HepG2 (cell line): ENCODE data around the gene RNF10. TPM values are rescaled to one million over a fixed set of nuclear protein-coding genes. Genes with fewer than 3 reads are reported as not detected.

Source experiments
- ASH2L ChIP-seq: fragments of 300-600, 200-600 bp; sonication (generic); IDR thresholded peaks from 2 replicates; pipeline ENCODE4 v1.7.0; 2017; ENCODE audit warnings: low read depth, mild to moderate bottlenecking, moderate library complexity, mixed read lengths, low read length; ENCODE audit not compliant: insufficient read length
- ERF ChIP-seq: IDR thresholded peaks from 2 replicates; pipeline ENCODE4 v1.6.1; 2018; ENCODE audit warnings: missing biosample characterization, missing genetic modification reagents
- GATAD1 ChIP-seq: IDR thresholded peaks from 2 replicates; pipeline ENCODE4 v1.6.1; 2016; ENCODE audit warnings: missing genetic modification reagents, missing compliant biosample characterization
- KDM1A ChIP-seq: IDR thresholded peaks from 2 replicates; pipeline ENCODE4 v1.6.1; 2016; ENCODE audit warnings: missing compliant biosample characterization
- RAD21 ChIP-seq: fragments of 450-650 bp; formaldehyde crosslinking; IDR thresholded peaks from 2 replicates; pipeline ENCODE4 v1.5.0; 2020; ENCODE audit warnings: mild to moderate bottlenecking
- RAD51 ChIP-seq: fragments of 450-650 bp; IDR thresholded peaks from 2 replicates; pipeline ENCODE4 v1.6.1; 2016; ENCODE audit warnings: borderline replicate concordance
- STAG1 ChIP-seq: sonication (generic); formaldehyde crosslinking; IDR thresholded peaks from 2 replicates; pipeline ENCODE4 v1.4.0; 2020; ENCODE audit warnings: missing genetic modification reagents
- TAF1 ChIP-seq: sonication (generic); formaldehyde crosslinking; IDR thresholded peaks from 2 replicates; pipeline ENCODE4 v1.4.0; 2020; ENCODE audit warnings: missing genetic modification reagents
- ZFX ChIP-seq: sonication (generic); formaldehyde crosslinking; IDR thresholded peaks from 2 replicates; pipeline ENCODE4 v1.4.0; 2020; ENCODE audit warnings: mild to moderate bottlenecking, low read depth, missing genetic modification reagents, moderate library complexity
- ZNF776 ChIP-seq: sonication (generic); formaldehyde crosslinking; IDR thresholded peaks from 2 replicates; pipeline ENCODE4 v1.4.0; 2020; ENCODE audit warnings: mild to moderate bottlenecking, missing genetic modification reagents
- ZNF781 ChIP-seq: sonication (generic); formaldehyde crosslinking; IDR thresholded peaks from 2 replicates; pipeline ENCODE4 v1.5.1; 2020; ENCODE audit warnings: borderline replicate concordance, mild to moderate bottlenecking, missing genetic modification reagents; ENCODE audit errors: not compliant biosample characterization
- ZNF891 ChIP-seq: sonication (generic); formaldehyde crosslinking; IDR thresholded peaks from 2 replicates; pipeline ENCODE4 v1.5.0; 2020; ENCODE audit warnings: mild to moderate bottlenecking, missing genetic modification reagents
- polyA plus RNA-seq, 8 experiments: library from polyadenylated mRNA; depleted of rRNA in 3 of 8; stranded (reverse) in 7 of 8; unstranded in 1 of 8; fragments of >200 nt; fragmentation: Illumina TruSeq in 4 of 8; extraction: Trizol in 4 of 8; gene quantifications; 2 replicates each; pipeline versions ENCODE4 v1.2.1 to v1.2.3, GENCODE V29; 2011 to 2016; ENCODE audit warnings: low read depth in 4 of 8, missing spikeins in 1 of 8, mixed read lengths in 1 of 8; ENCODE audit not compliant: insufficient read depth in 1 of 8
- total RNA-seq, 5 experiments: library from RNA; depleted of rRNA; stranded (reverse); fragments of >200 nt; fragmentation: Illumina TruSeq; extraction: Trizol; gene quantifications; 2 replicates each; pipeline ENCODE4 v1.2.3, GENCODE V29; 2016; ENCODE audit warnings: low read depth in 1 of 5
- TF ChIP-seq, protein P1 (sequence below): sonication (generic); formaldehyde crosslinking; IDR thresholded peaks from 2 replicates; pipeline ENCODE4 v1.4.0; 2020; ENCODE audit warnings: mild to moderate bottlenecking, missing genetic modification reagents
- TF ChIP-seq, protein P2 (sequence below): sonication (generic); formaldehyde crosslinking; IDR thresholded peaks from 2 replicates; pipeline ENCODE4 v1.9.0; 2022; ENCODE audit warnings: missing genetic modification reagents, mild to moderate bottlenecking, borderline replicate concordance
- TF ChIP-seq, protein P3 (sequence below): sonication (generic); formaldehyde crosslinking; IDR thresholded peaks from 2 replicates; pipeline ENCODE4 v1.4.0; 2020; ENCODE audit warnings: missing genetic modification reagents, borderline replicate concordance
- TF ChIP-seq, protein P4 (sequence below): IDR thresholded peaks from 2 replicates; pipeline ENCODE4 v1.6.1; 2016; ENCODE audit warnings: mild to moderate bottlenecking

The RNF10 gene
- total and polyA plus RNA-seq, 2 of the 13 experiments (the other 11 are each of a cell fraction or from before 2014, with no cell fraction given): 62.5 to 88.0 TPM

DNA sequence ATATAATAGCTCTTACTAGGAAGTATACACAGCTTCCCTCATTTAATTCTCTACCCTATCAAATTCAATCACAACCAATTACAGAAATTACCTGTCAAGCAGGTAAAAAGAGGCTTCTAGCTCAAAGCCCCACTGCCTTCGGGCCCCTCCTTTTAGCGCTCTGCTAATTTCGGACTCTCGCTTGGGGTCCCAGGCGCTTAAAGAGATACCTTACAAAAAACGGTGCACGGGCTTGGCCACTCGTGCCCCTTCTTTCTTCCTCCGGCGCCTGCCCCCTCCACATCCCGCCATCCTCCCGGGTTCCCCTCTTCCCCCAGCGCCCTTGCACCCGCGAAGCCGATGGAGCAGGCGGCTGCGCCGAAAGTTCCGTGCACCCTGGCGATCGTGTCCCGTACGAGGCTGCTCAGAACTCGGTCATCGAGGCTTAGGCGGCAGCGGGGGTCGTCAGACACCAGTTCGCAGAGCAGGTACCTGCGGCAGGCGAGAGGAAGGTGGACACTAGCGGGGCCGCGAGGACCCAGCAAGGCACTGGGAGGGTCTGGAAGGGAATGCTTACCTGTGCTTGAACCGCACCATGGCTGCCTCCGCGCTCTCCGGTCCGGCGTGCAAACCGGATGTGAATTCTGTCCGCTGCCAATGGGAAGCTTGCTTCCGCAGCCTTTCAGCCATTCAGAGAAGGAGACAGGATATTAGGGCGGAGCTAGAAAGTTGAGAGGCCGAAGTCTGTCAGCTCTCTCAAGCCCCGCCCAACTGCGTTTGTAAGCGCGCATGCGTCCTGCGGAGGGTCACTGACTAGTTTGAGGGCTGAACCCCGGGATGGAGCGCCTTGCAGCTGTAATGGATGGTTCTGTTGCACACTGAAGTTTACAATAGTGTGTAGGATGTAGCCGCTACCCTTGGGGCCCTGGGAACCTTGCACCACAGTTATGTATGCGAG lies 46.9 kb downstream of the RNF10 start, which contains the start of gene POP5 (continued):
- TF ChIP-seq TAF1 (CRISPR knock-in tag) (peak; percentile 88), ASH2L (peak; percentile 87), GATAD1 (CRISPR knock-in tag) (peak; percentile 89), ZNF776 (CRISPR knock-in tag) (peak; percentile 75; the same call in 1 of the 2 replicates), RAD21 (CRISPR knock-in tag) (peak; percentile 16; the same call in 1 of the 2 replicates), ZNF781 (CRISPR knock-in tag) (peak; percentile 87), ZFX (CRISPR knock-in tag) (peak; percentile 44; the same call in 1 of the 2 replicates), RAD51 (no peak), ERF (CRISPR knock-in tag) (0 out of 2 replicates have a peak, but pooled peaks have one; percentile 19), KDM1A (CRISPR knock-in tag) (no peak), STAG1 (no peak), ZNF891 (CRISPR knock-in tag) (0 out of 2 replicates have a peak, but pooled peaks have one; percentile 74)
- TF ChIP-seq, protein P1, sequence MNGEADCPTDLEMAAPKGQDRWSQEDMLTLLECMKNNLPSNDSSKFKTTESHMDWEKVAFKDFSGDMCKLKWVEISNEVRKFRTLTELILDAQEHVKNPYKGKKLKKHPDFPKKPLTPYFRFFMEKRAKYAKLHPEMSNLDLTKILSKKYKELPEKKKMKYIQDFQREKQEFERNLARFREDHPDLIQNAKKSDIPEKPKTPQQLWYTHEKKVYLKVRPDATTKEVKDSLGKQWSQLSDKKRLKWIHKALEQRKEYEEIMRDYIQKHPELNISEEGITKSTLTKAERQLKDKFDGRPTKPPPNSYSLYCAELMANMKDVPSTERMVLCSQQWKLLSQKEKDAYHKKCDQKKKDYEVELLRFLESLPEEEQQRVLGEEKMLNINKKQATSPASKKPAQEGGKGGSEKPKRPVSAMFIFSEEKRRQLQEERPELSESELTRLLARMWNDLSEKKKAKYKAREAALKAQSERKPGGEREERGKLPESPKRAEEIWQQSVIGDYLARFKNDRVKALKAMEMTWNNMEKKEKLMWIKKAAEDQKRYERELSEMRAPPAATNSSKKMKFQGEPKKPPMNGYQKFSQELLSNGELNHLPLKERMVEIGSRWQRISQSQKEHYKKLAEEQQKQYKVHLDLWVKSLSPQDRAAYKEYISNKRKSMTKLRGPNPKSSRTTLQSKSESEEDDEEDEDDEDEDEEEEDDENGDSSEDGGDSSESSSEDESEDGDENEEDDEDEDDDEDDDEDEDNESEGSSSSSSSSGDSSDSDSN (CRISPR knock-in tag): peak; percentile 75
- TF ChIP-seq, protein P2, sequence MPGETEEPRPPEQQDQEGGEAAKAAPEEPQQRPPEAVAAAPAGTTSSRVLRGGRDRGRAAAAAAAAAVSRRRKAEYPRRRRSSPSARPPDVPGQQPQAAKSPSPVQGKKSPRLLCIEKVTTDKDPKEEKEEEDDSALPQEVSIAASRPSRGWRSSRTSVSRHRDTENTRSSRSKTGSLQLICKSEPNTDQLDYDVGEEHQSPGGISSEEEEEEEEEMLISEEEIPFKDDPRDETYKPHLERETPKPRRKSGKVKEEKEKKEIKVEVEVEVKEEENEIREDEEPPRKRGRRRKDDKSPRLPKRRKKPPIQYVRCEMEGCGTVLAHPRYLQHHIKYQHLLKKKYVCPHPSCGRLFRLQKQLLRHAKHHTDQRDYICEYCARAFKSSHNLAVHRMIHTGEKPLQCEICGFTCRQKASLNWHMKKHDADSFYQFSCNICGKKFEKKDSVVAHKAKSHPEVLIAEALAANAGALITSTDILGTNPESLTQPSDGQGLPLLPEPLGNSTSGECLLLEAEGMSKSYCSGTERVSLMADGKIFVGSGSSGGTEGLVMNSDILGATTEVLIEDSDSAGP: peak; percentile 94
- TF ChIP-seq, protein P3, sequence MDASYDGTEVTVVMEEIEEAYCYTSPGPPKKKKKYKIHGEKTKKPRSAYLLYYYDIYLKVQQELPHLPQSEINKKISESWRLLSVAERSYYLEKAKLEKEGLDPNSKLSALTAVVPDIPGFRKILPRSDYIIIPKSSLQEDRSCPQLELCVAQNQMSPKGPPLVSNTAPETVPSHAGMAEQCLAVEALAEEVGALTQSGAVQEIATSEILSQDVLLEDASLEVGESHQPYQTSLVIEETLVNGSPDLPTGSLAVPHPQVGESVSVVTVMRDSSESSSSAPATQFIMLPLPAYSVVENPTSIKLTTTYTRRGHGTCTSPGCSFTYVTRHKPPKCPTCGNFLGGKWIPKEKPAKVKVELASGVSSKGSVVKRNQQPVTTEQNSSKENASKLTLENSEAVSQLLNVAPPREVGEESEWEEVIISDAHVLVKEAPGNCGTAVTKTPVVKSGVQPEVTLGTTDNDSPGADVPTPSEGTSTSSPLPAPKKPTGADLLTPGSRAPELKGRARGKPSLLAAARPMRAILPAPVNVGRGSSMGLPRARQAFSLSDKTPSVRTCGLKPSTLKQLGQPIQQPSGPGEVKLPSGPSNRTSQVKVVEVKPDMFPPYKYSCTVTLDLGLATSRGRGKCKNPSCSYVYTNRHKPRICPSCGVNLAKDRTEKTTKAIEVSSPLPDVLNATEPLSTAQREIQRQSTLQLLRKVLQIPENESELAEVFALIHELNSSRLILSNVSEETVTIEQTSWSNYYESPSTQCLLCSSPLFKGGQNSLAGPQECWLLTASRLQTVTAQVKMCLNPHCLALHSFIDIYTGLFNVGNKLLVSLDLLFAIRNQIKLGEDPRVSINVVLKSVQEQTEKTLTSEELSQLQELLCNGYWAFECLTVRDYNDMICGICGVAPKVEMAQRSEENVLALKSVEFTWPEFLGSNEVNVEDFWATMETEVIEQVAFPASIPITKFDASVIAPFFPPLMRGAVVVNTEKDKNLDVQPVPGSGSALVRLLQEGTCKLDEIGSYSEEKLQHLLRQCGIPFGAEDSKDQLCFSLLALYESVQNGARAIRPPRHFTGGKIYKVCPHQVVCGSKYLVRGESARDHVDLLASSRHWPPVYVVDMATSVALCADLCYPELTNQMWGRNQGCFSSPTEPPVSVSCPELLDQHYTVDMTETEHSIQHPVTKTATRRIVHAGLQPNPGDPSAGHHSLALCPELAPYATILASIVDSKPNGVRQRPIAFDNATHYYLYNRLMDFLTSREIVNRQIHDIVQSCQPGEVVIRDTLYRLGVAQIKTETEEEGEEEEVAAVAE: no peak
- TF ChIP-seq, protein P4, sequence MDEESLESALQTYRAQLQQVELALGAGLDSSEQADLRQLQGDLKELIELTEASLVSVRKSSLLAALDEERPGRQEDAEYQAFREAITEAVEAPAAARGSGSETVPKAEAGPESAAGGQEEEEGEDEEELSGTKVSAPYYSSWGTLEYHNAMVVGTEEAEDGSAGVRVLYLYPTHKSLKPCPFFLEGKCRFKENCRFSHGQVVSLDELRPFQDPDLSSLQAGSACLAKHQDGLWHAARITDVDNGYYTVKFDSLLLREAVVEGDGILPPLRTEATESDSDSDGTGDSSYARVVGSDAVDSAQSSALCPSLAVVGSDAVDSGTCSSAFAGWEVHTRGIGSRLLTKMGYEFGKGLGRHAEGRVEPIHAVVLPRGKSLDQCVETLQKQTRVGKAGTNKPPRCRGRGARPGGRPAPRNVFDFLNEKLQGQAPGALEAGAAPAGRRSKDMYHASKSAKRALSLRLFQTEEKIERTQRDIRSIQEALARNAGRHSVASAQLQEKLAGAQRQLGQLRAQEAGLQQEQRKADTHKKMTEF (CRISPR knock-in tag): peak; percentile 75
